ENCODE data around the gene ATRAID. TPM values are rescaled to one million over a fixed set of nuclear protein-coding genes. Genes with fewer than 3 reads are reported as not detected.

Gene ATRAID
- total RNA-seq, 2 donors from 2014 or later = 80.7 to 83.4 TPM

DNA sequence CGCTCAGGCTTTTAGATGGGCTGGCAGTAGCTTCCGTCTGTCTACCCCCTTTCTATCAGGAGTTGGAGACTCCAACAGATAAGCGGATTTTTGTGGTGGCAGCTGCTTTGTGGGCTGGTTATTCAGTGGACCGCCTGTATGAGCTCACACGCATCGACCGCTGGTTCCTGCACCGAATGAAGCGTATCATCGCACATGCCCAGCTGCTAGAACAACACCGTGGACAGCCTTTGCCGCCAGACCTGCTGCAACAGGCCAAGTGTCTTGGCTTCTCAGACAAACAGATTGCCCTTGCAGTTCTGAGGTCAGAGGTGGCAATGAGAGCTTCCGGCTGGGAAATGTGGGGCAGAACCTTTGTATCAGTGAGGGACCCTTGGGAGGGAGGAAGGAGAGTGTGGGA is 20.1 kb downstream of the ATRAID start:
- Histone ChIP-seq H3K4me1 (no peaks in the 10 kb centered on the region), H3K9me3 (no peaks in the 10 kb centered on the region), H3K9ac (ENCODE audit: low read depth in 2 of 2, low read length in 2 of 2) (no peak overlapping the region), H3K36me3 (no peaks in the 10 kb centered on the region), H3K4me3 (no peak overlapping the region), H3K27me3 (no peaks in the 10 kb centered on the region), H3K27ac (no peak overlapping the region)
- intact Hi-C loops (cut with DNase I) = no loop called here
- DNase-seq = no peak
- TF ChIP-seq CTCF (IDR thresholded peaks at IDR 0.05) = no peak

DNA sequence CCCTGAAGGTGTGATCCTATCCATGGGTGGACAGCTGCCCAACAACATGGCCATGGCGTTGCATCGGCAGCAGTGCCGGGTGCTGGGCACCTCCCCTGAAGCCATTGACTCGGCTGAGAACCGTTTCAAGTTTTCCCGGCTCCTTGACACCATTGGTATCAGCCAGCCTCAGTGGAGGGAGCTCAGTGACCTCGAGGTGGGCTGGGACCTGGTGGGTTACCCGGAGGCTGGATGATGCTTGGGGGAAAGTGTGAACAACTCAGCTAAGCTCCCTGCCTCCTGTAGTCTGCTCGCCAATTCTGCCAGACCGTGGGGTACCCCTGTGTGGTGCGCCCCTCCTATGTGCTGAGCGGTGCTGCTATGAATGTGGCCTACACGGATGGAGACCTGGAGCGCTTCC is 21.5 kb downstream of the ATRAID start:
- Histone ChIP-seq H3K27ac (no peak overlapping the region), H3K4me1 (no peaks in the 10 kb centered on the region), H3K9ac (ENCODE audit: low read depth in 2 of 2, low read length in 2 of 2) (no peak overlapping the region), H3K4me3 (no peak overlapping the region), H3K36me3 (peaks cover 9% of the 10 kb centered on the region), H3K9me3 (no peaks in the 10 kb centered on the region), H3K27me3 (no peaks in the 10 kb centered on the region)
- no peak for DNase-seq
- no peak for TF ChIP-seq CTCF (IDR thresholded peaks at IDR 0.05)
- intact Hi-C loops (cut with DNase I) = no loop called here

- H3K9ac ChIP-seq (ENCODE audit: low read depth in 2 of 2, low read length in 2 of 2) = no peak overlapping the region
- peaks cover 9% of the 10 kb centered on the region for H3K36me3 ChIP-seq
- no peak for DNase-seq
- no peak for TF ChIP-seq CTCF (IDR thresholded peaks at IDR 0.05)
- H3K4me3 ChIP-seq = no peak overlapping the region
- H3K27me3 ChIP-seq = no peaks in the 10 kb centered on the region
- no peak overlapping the region for H3K27ac ChIP-seq
- intact Hi-C loops (cut with DNase I) = no loop called here
- H3K9me3 ChIP-seq = no peaks in the 10 kb centered on the region
- H3K4me1 ChIP-seq = no peaks in the 10 kb centered on the region
Measured at GRCh38 chr2:27236136-27236535, 24.3 kb downstream of the ATRAID start.

GRCh38 chr2:27236626-27237025 is 24.8 kb downstream of the ATRAID start:
- H3K4me1 ChIP-seq = no peaks in the 10 kb centered on the region
- no peak for TF ChIP-seq CTCF (IDR thresholded peaks at IDR 0.05)
- no peaks in the 10 kb centered on the region for H3K27me3 ChIP-seq
- intact Hi-C loops (cut with DNase I) = no loop called here
- no peaks in the 10 kb centered on the region for H3K9me3 ChIP-seq
- no peak overlapping the region for H3K4me3 ChIP-seq
- peaks cover 9% of the 10 kb centered on the region for H3K36me3 ChIP-seq
- no peak for DNase-seq
- no peak overlapping the region for H3K27ac ChIP-seq
- no peak overlapping the region for H3K9ac ChIP-seq (ENCODE audit: low read depth in 2 of 2, low read length in 2 of 2)

GRCh38 chr2:27237341-27237945 is 25.6 kb downstream of the ATRAID start:
- no peak for TF ChIP-seq CTCF (IDR thresholded peaks at IDR 0.05)
- no peak overlapping the region for H3K27ac ChIP-seq
- H3K27me3 ChIP-seq = no peaks in the 10 kb centered on the region
- H3K36me3 ChIP-seq = peaks cover 9% of the 10 kb centered on the region
- no peak overlapping the region for H3K9ac ChIP-seq (ENCODE audit: low read depth in 2 of 2, low read length in 2 of 2)
- intact Hi-C loops (cut with DNase I) = no loop called here
- H3K9me3 ChIP-seq = no peaks in the 10 kb centered on the region
- no peaks in the 10 kb centered on the region for H3K4me1 ChIP-seq
- no peak for DNase-seq
- H3K4me3 ChIP-seq = no peak overlapping the region

Measured in colonic mucosa (tissue), 4 donors.